HEK293T (cell line): ENCODE measurements around the gene AMDHD1.

Experiments used
- CTCF ChIA-PET: fragments of 350-600 bp; formaldehyde crosslinking; extraction: SDS; loops from one replicate; lab custom pipeline; 2021; ENCODE audit warnings: antibody characterized with exemption, inconsistent platforms; lab: Yijun Ruan, JAX
- POLR2A ChIA-PET: fragments of 350-600 bp; formaldehyde crosslinking; extraction: SDS; loops from one replicate; lab custom pipeline; 2020; ENCODE audit warnings: antibody characterized with exemption, inconsistent platforms; lab: Yijun Ruan, JAX
- DNase-seq: peaks from one replicate; pipeline ENCODE4 v3.0.0; 2012; ENCODE audit warnings: mixed read lengths; ENCODE audit errors: extremely low spot score
- ARNT ChIP-seq: fragments of 450-650 bp; IDR thresholded peaks from 2 replicates; pipeline ENCODE4 v1.6.1; 2017; ENCODE audit warnings: mild to moderate bottlenecking
- BHLHE40 ChIP-seq: fragments of 450-650 bp; IDR thresholded peaks from 2 replicates; pipeline ENCODE4 v1.6.1; 2016; ENCODE audit warnings: mild to moderate bottlenecking, moderate library complexity, borderline replicate concordance
- CTBP1 ChIP-seq: fragments of 450-650 bp; IDR thresholded peaks from 2 replicates; pipeline ENCODE4 v1.6.1; 2016; ENCODE audit warnings: borderline replicate concordance
- ELF4 ChIP-seq: fragments of 450-650 bp; IDR thresholded peaks from 2 replicates; pipeline ENCODE4 v1.6.1; 2017; ENCODE audit warnings: antibody characterized with exemption
- FOXA1 ChIP-seq: fragments of 450-650 bp; IDR thresholded peaks from 2 replicates; pipeline ENCODE4 v1.6.1; 2016; ENCODE audit warnings: mild to moderate bottlenecking
- FOXK2 ChIP-seq: fragments of 450-650 bp; IDR thresholded peaks from 2 replicates; pipeline ENCODE4 v1.6.1; 2016; ENCODE audit warnings: mild to moderate bottlenecking
- FOXM1 ChIP-seq: fragments of 450-650 bp; IDR thresholded peaks from 2 replicates; pipeline ENCODE4 v1.6.1; 2017; ENCODE audit warnings: mild to moderate bottlenecking, borderline replicate concordance
- HDGF ChIP-seq: fragments of 450-650 bp; IDR thresholded peaks from 2 replicates; pipeline ENCODE4 v1.6.1; 2017; ENCODE audit warnings: antibody characterized with exemption, borderline replicate concordance
- L3MBTL2 ChIP-seq: fragments of 450-650 bp; conservative IDR thresholded peaks from 2 replicates; pipeline ENCODE4 v1.6.1; 2016; ENCODE audit warnings: mild to moderate bottlenecking
- LEF1 ChIP-seq: fragments of 450-650 bp; IDR thresholded peaks from 2 replicates; pipeline ENCODE4 v1.6.1; 2017; ENCODE audit warnings: mild to moderate bottlenecking, borderline replicate concordance
- NFRKB ChIP-seq: fragments of 450-650 bp; IDR thresholded peaks from 2 replicates; pipeline ENCODE4 v1.6.1; 2016; ENCODE audit warnings: mild to moderate bottlenecking, moderate library complexity
- PKNOX1 ChIP-seq: fragments of 450-650 bp; IDR thresholded peaks from 2 replicates; pipeline ENCODE4 v1.6.1; 2016
- SP1 ChIP-seq: fragments of 450-650 bp; IDR thresholded peaks from 2 replicates; pipeline ENCODE4 v1.6.1; 2017
- SUZ12 ChIP-seq: fragments of 450-650 bp; IDR thresholded peaks from 2 replicates; pipeline ENCODE4 v1.6.1; 2016; ENCODE audit warnings: mild to moderate bottlenecking
- TARDBP ChIP-seq: fragments of 450-650 bp; IDR thresholded peaks from 2 replicates; pipeline ENCODE4 v1.6.1; 2016
- ZNF384 ChIP-seq: fragments of 450-650 bp; IDR thresholded peaks from 2 replicates; pipeline ENCODE4 v1.6.1; 2016

The AMDHD1 gene

GRCh38 chr12:95997276-95997675 is 54.1 kb downstream of the AMDHD1 start:
- ChIA-PET POLR2A (no interaction called here), CTCF (interaction anchor here (2.7 kb wide), 1 partner anchor 78 kb away, joined by 18 read pairs; no protein-coding TSS in a partner anchor)
- no peak for DNase-seq

GRCh38 chr12:95997911-95998510 is 54.9 kb downstream of the AMDHD1 start:
- TF ChIP-seq CTBP1 (no peak), LEF1 (no peak), BHLHE40 (no peak), FOXM1 (no peak), SUZ12 (no peak), ARNT (no peak), ELF4 (no peak), FOXA1 (no peak), FOXK2 (no peak), HDGF (no peak), PKNOX1 (no peak)
- CTCF ChIA-PET: interaction anchor here (0.7 to 2.7 kb wide), 12 partner anchors 9 to 519 kb away, joined by 3 to 18 read pairs (median 4); no protein-coding TSS in a partner anchor
- DNase-seq: no peak
- POLR2A ChIA-PET: interaction anchor here (1.0 kb wide), 1 partner anchor 55 kb away, joined by 3 read pairs; the partner anchor contains the start of genes AMDHD1 and CCDC38

More at GRCh38 chr12:95997276-95997675, 54.1 kb downstream of the AMDHD1 start:
- no peak for TF ChIP-seq TARDBP
- no peak for TF ChIP-seq LEF1
- TF ChIP-seq FOXA1: no peak
- TF ChIP-seq L3MBTL2: no peak
- TF ChIP-seq BHLHE40: no peak
- TF ChIP-seq FOXM1: no peak
- TF ChIP-seq PKNOX1: no peak
- no peak for TF ChIP-seq HDGF
- no peak for TF ChIP-seq ZNF384
- TF ChIP-seq CTBP1: no peak
- TF ChIP-seq SP1: no peak
- no peak for TF ChIP-seq ARNT
- TF ChIP-seq FOXK2: no peak
- no peak for TF ChIP-seq NFRKB
- no peak for TF ChIP-seq ELF4
- no peak for TF ChIP-seq SUZ12

GRCh38 chr12:95998611-95999286 is 55.6 kb downstream of the AMDHD1 start:
- DNase-seq: peak; percentile 68
- ChIA-PET CTCF (interaction anchor here (0.6 to 2.7 kb wide), 13 partner anchors 9 to 518 kb away, joined by 3 to 18 read pairs (median 4); no protein-coding TSS in a partner anchor), POLR2A (interaction anchor here (1.0 kb wide), 1 partner anchor 56 kb away, joined by 3 read pairs; the partner anchor contains the start of genes AMDHD1 and CCDC38)
- TF ChIP-seq CTBP1: no peak
- TF ChIP-seq FOXK2: no peak
- no peak for TF ChIP-seq L3MBTL2
- no peak for TF ChIP-seq NFRKB
- no peak for TF ChIP-seq ARNT
- no peak for TF ChIP-seq SUZ12
- no peak for TF ChIP-seq ELF4
- no peak for TF ChIP-seq LEF1
- TF ChIP-seq HDGF: no peak
- TF ChIP-seq SP1: no peak
- no peak for TF ChIP-seq ZNF384
- TF ChIP-seq TARDBP: no peak
- no peak for TF ChIP-seq FOXM1
- TF ChIP-seq FOXA1: no peak
- TF ChIP-seq PKNOX1: no peak
- no peak for TF ChIP-seq BHLHE40

GRCh38 chr12:95999484-95999883 is 56.4 kb downstream of the AMDHD1 start:
- ChIA-PET POLR2A (no interaction called here), CTCF (interaction anchor here (1.4 to 2.7 kb wide), 5 partner anchors 13 to 418 kb away, joined by 4 to 18 read pairs (median 5); no protein-coding TSS in a partner anchor)
- no peak for TF ChIP-seq ELF4
- no peak for TF ChIP-seq BHLHE40
- TF ChIP-seq HDGF: no peak
- TF ChIP-seq LEF1: no peak
- TF ChIP-seq ARNT: no peak
- TF ChIP-seq CTBP1: no peak
- TF ChIP-seq FOXA1: no peak
- no peak for TF ChIP-seq TARDBP
- no peak for TF ChIP-seq L3MBTL2
- no peak for TF ChIP-seq FOXM1
- TF ChIP-seq PKNOX1: no peak
- no peak for TF ChIP-seq FOXK2
- no peak for TF ChIP-seq SUZ12
- TF ChIP-seq NFRKB: no peak
- TF ChIP-seq ZNF384: no peak
- no peak for TF ChIP-seq SP1
- no peak for DNase-seq
